ENCODE results near the gene B4GALNT1.
"Not testable (repeated sequence)": the region's sequence is repeated elsewhere in the genome, so short reads cannot be mapped to it uniquely, and the experiment has no call there.

Gene B4GALNT1

GRCh38 chr12:57621497-57622292 is 11.3 kb downstream of the B4GALNT1 start:
- in situ Hi-C loops (cut with MboI; ENCODE audit: low sequenced_read_pairs): no loop called here

- in situ Hi-C loops (cut with MboI; ENCODE audit: low sequenced_read_pairs): no loop called here
Observed at GRCh38 chr12:57620936-57621496, 12.0 kb downstream of the B4GALNT1 start.

GRCh38 chr12:57620245-57620935 is 12.6 kb downstream of the B4GALNT1 start:
- in situ Hi-C loops (cut with MboI; ENCODE audit: low sequenced_read_pairs): no loop called here

GRCh38 chr12:57619434-57620244 is 13.4 kb downstream of the B4GALNT1 start:
- in situ Hi-C loops (cut with MboI; ENCODE audit: low sequenced_read_pairs): no loop called here

GRCh38 chr12:57618966-57619433 is 14.0 kb downstream of the B4GALNT1 start:
- in situ Hi-C loops (cut with MboI; ENCODE audit: low sequenced_read_pairs): no loop called here

- in situ Hi-C loops (cut with MboI; ENCODE audit: low sequenced_read_pairs): not testable (repeated sequence)
Observed at GRCh38 chr12:57618431-57618830, 14.6 kb downstream of the B4GALNT1 start.

- in situ Hi-C loops (cut with MboI; ENCODE audit: low sequenced_read_pairs): no loop called here
Observed at GRCh38 chr12:57617942-57618341, 15.1 kb downstream of the B4GALNT1 start.

GRCh38 chr12:57616383-57617101 is 16.5 kb downstream of the B4GALNT1 start:
- in situ Hi-C loops (cut with MboI; ENCODE audit: low sequenced_read_pairs): no loop called here

GRCh38 chr12:57615637-57616036 is 17.4 kb downstream of the B4GALNT1 start:
- in situ Hi-C loops (cut with MboI; ENCODE audit: low sequenced_read_pairs): no loop called here

- in situ Hi-C loops (cut with MboI; ENCODE audit: low sequenced_read_pairs): no loop called here
Observed at GRCh38 chr12:57614948-57615500, 18.0 kb downstream of the B4GALNT1 start.

GRCh38 chr12:57614178-57614947 is 18.6 kb downstream of the B4GALNT1 start:
- in situ Hi-C loops (cut with MboI; ENCODE audit: low sequenced_read_pairs): no loop called here

- in situ Hi-C loops (cut with MboI; ENCODE audit: low sequenced_read_pairs): no loop called here
Observed at GRCh38 chr12:57613427-57614109, 19.4 kb downstream of the B4GALNT1 start.

- in situ Hi-C loops (cut with MboI; ENCODE audit: low sequenced_read_pairs): no loop called here
Observed at GRCh38 chr12:57612711-57613426, 20.1 kb downstream of the B4GALNT1 start.

- in situ Hi-C loops (cut with MboI; ENCODE audit: low sequenced_read_pairs): no loop called here
Observed at GRCh38 chr12:57611827-57612710, 20.9 kb downstream of the B4GALNT1 start.

GRCh38 chr12:57611108-57611826 is 21.7 kb downstream of the B4GALNT1 start, which contains the start of gene ARHGEF25:
Gene ARHGEF25, plus strand, starts transcription at chr12:57611435. Its CDS starts 460 bp downstream, at chr12:57611895.
- in situ Hi-C loops (cut with MboI; ENCODE audit: low sequenced_read_pairs): no loop called here

- in situ Hi-C loops (cut with MboI; ENCODE audit: low sequenced_read_pairs): no loop called here
Observed at GRCh38 chr12:57610554-57611107, 22.4 kb downstream of the B4GALNT1 start.
